ENCODE results near the gene ABCC6.

GRCh38 chr16:16168431-16168830, 54.9 kb downstream of the ABCC6 start:
- TF ChIP-seq CTCF (IDR thresholded peaks at IDR 0.05) (no peak), POLR2A (IDR thresholded peaks at IDR 0.05) (no peak), EP300 (IDR thresholded peaks at IDR 0.05) (no peak)
